Subcutaneous adipose tissue (tissue), 4 donors: Measurements from ENCODE around the gene GEMIN2. TPM values are rescaled to one million over a fixed set of nuclear protein-coding genes. Genes with fewer than 3 reads are reported as not detected.

ENCODE experiments used
- total RNA-seq, 4 donors: library from RNA; depleted of rRNA; stranded (reverse); fragments of >200 nt; gene quantifications; one replicate each; pipeline ENCODE4 v1.1.0, GENCODE V29; 2016
- TF ChIP-seq, protein P1 (sequence below): fragments of 450-650 bp; IDR thresholded peaks from one replicate; pipeline ENCODE4 v1.5.1; 2016; ENCODE audit warnings: low read depth, mild to moderate bottlenecking, control low read depth, antibody characterized with exemption, moderate library complexity

Gene GEMIN2
- total RNA-seq, 4 donors from 2014 or later, result 13.9 to 20.3 (median 15.7) TPM

DNA sequence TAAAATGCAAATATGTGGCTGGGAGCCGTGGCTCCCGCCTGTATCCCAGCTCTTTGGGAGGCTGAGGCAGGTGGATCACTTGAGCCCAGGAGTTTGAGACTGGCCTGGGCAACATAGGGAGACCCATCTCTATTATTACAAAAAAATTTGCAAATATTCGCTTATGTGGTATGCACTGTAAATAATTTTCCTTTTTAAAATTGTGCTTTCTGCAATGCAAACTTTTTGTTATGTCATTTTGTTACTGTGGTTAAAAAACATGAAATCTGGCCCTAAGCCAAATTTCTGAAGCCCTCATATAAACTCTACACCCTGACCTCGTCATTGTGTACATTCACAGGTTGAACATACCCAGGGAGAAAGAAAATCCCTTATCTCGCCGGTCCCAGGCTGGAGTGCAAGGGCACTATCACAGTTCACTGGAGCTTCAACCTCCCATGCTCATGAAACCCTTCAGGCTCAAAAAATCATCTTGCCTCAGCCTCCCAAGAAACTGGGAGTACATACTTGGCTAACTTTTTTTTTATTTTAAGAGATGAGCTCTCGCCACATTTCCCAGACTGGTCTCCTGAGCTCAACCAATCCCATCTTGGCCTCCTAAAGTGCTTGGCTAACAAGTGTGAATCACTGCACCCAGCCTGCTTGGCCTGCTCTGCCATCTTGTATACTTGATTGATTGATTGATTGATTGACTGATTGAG, 31.3 kb downstream of the GEMIN2 start:
- TF ChIP-seq, protein P1, sequence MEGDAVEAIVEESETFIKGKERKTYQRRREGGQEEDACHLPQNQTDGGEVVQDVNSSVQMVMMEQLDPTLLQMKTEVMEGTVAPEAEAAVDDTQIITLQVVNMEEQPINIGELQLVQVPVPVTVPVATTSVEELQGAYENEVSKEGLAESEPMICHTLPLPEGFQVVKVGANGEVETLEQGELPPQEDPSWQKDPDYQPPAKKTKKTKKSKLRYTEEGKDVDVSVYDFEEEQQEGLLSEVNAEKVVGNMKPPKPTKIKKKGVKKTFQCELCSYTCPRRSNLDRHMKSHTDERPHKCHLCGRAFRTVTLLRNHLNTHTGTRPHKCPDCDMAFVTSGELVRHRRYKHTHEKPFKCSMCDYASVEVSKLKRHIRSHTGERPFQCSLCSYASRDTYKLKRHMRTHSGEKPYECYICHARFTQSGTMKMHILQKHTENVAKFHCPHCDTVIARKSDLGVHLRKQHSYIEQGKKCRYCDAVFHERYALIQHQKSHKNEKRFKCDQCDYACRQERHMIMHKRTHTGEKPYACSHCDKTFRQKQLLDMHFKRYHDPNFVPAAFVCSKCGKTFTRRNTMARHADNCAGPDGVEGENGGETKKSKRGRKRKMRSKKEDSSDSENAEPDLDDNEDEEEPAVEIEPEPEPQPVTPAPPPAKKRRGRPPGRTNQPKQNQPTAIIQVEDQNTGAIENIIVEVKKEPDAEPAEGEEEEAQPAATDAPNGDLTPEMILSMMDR, result no peak

DNA sequence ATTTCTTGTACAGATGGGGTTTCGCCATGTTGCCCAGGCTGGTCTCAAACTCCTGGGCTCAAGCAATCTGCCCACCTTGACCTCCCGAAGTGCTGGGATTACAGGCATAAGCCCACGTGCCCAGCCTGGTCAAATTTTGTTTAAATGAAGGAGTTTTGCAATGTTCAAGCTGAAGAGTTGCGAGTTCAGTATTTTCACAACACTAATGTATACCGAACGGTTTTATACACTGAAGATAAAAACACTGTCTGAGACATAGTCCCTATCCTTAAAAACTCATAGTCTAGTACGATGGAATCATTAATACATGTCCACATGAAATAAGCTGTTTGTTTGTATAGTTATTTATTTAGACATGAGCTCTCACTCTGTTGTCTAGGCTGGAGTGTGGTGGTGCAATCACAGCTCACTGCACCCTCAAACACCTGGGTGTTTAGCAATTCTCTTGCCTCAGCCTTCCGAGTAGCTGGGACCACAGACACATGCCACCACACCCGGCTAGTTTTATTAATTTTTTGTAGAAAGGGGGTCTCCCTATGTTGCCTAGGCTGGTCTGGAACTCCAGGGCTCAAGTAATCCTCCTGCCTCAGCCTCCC, 40.6 kb downstream of the GEMIN2 start:
- TF ChIP-seq, protein P1, result no peak

DNA sequence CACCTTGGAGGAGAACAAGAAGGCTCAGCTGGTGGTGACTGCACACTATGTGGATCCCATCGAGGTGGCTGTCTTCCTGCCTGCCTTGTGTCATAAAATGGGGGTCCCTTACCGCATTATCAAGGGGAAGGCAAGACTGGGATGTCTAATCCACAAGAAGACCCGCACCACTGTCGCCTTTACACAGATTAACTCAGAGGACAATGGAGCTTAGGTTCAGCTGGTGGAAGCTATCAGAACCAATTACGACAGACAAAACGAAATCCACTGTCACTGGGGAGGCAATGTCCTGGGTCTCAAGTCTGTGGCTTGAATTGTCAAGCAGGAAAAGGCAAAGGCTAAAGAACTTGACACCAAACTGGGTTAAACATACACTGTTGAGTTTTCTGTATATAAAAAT, 43.4 kb downstream of the GEMIN2 start:
- TF ChIP-seq, protein P1, result no peak

DNA sequence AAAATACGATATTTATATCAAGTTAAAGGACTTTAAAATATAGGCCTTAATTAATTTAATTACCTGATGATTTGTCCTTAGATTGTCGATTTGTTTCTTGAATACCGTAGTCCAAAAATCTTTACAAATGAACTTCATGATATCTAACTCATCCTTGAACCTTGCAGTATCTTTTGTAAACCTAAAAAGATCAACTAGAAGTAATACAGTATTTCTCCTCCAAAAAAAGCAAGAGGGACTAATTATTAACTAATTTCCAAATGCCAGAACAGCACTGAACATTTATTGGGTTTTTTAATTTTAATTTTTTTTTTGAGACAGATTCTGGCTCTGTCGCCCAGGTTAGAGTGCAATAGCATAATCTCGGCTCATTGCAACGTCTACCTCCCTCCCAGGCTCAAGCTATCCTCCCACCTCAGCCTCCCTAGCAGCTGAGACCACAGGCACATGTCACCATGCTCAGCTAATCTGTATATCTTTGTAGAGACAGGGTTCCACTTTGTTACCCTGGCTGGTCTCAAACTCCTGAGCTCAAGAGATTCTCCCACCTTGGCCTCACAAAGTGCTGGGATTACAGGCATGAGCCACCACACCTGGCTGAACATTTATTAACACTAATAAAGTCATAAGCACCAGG, 44.2 kb downstream of the GEMIN2 start:
- TF ChIP-seq, protein P1, result no peak

DNA sequence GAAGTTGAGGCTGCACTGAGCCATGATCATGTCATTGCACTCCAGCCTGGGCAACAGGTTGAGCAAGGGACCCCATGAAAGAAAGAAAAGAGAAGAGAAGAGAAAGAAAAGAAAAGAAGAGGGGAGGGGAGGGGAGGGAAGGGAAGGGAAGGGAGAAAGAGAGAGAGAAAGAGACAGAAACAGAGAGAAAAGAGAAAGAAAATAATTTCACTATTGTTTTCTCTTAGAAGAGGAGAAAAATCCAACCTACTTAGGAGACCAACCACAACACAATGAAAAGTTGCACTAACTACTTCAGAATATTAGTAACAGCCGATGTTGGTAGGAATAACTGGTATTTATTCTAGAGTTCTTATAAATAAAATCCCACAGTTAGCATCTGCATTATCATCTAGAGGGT, 46.4 kb downstream of the GEMIN2 start:
- TF ChIP-seq, protein P1, result no peak

DNA sequence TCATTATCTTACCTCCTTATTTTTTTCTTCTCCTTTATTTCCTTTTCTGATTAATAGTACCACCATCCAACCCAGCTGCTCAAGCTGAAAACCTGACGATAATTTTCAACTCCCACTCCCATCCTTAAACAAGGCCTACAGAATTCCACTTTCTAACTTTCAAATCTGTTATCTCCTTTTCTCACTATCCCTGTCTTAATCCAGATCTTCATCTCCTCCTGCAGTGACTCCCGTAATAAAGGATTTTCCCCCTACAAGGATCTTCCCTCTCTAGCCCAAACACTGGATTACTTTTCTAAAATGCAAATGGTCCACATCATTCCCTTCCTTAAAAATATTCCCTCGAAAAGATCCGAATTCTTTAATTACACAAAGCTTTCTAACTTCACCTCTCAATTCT, 54.5 kb downstream of the GEMIN2 start:
- TF ChIP-seq, protein P1, result no peak

DNA sequence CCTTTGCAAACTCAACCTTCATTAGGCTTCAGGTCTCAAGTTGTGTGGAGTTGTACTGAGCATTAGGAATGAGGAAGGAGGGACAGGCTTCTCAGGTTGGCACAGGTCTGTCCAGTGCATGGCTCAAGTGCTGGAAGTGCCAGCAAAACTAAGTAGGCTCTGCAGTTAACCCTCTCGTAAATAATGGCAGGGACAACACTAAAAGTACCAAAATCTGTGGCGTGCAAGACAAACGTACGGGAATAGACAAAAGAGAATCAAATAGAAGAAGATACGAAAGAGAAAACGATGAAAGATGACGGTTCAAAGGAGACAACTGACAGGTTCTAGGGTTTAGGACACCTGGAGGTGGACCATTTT, 55.4 kb downstream of the GEMIN2 start:
- TF ChIP-seq, protein P1, result no peak
